Measurements from ENCODE around the gene ZAP70. TPM values are rescaled to one million over a fixed set of nuclear protein-coding genes. Genes with fewer than 3 reads are reported as not detected.

The ZAP70 gene
- total RNA-seq, 2 donors from 2014 or later, result 3.4 to 5.3 TPM

DNA sequence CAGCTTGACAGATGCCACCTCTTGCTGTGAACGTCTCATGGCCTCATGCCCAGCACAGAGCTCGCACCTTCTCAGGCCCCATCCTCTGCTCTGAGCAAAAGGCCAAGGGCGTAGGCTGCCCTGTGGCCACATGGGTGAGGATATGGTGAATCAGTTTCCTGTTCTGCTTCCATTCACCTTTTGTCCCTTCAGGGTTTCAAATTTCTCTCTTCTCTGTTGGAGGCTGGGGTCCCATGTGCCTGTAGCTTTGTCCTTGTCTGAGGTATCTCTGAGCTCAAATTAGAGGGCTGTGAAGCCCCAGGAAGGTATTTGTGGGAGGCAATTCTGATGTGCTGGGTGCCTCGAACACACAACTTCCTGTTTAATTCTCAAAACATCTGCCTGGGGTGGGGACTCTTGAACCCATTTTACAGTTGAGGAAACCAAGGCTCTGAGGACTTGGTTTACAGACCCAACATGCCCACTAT, 29.0 kb downstream of the ZAP70 start:
- no peaks in the 10 kb centered on the region for H3K27me3 ChIP-seq (replicated peaks; ENCODE audit: insufficient read depth)
- H3K27ac ChIP-seq, result no peak overlapping the region
- H3K9me3 ChIP-seq, result no peaks in the 10 kb centered on the region
- ATAC-seq (ENCODE audit: insufficient number of reproducible peaks, low FRiP score, low read depth), result no peak
- no peak for DNase-seq (ENCODE audit: low spot score)
- no peaks in the 10 kb centered on the region for H3K36me3 ChIP-seq
- TF ChIP-seq, protein P1, sequence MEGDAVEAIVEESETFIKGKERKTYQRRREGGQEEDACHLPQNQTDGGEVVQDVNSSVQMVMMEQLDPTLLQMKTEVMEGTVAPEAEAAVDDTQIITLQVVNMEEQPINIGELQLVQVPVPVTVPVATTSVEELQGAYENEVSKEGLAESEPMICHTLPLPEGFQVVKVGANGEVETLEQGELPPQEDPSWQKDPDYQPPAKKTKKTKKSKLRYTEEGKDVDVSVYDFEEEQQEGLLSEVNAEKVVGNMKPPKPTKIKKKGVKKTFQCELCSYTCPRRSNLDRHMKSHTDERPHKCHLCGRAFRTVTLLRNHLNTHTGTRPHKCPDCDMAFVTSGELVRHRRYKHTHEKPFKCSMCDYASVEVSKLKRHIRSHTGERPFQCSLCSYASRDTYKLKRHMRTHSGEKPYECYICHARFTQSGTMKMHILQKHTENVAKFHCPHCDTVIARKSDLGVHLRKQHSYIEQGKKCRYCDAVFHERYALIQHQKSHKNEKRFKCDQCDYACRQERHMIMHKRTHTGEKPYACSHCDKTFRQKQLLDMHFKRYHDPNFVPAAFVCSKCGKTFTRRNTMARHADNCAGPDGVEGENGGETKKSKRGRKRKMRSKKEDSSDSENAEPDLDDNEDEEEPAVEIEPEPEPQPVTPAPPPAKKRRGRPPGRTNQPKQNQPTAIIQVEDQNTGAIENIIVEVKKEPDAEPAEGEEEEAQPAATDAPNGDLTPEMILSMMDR (IDR thresholded peaks at IDR 0.05), result no peak
- no peak overlapping the region for H3K4me3 ChIP-seq
- H3K4me1 ChIP-seq (ENCODE audit: control insufficient read depth in 1 of 2, low read depth in 2 of 2), result no peaks in the 10 kb centered on the region

DNA sequence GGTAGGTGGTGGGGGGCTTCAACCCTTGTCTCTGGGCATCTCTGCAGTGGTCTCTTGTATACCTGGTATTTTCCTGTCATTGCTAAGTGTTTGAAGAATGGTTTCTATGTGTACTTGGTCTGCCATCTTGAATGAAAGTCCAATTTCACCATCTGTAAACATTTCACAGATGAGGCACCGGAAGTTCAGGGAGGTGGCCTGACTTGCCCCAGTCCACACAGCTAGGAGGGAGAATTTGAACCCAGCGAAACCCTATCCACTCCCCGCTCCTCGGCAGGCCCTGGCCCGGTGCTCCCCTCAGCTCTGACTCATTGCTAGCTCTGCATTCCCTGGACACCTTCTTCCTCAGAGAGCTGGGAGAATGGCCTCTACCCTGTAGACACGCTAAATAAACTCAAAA, 30.5 kb downstream of the ZAP70 start:
- H3K36me3 ChIP-seq, result no peaks in the 10 kb centered on the region
- TF ChIP-seq, protein P1 (IDR thresholded peaks at IDR 0.05), result no peak
- no peak overlapping the region for H3K27ac ChIP-seq
- ATAC-seq (ENCODE audit: insufficient number of reproducible peaks, low FRiP score, low read depth), result no peak
- H3K27me3 ChIP-seq (replicated peaks; ENCODE audit: insufficient read depth), result no peaks in the 10 kb centered on the region
- no peaks in the 10 kb centered on the region for H3K4me1 ChIP-seq (ENCODE audit: control insufficient read depth in 1 of 2, low read depth in 2 of 2)
- H3K4me3 ChIP-seq, result no peak overlapping the region
- no peak for DNase-seq (ENCODE audit: low spot score)
- H3K9me3 ChIP-seq, result no peaks in the 10 kb centered on the region

DNA sequence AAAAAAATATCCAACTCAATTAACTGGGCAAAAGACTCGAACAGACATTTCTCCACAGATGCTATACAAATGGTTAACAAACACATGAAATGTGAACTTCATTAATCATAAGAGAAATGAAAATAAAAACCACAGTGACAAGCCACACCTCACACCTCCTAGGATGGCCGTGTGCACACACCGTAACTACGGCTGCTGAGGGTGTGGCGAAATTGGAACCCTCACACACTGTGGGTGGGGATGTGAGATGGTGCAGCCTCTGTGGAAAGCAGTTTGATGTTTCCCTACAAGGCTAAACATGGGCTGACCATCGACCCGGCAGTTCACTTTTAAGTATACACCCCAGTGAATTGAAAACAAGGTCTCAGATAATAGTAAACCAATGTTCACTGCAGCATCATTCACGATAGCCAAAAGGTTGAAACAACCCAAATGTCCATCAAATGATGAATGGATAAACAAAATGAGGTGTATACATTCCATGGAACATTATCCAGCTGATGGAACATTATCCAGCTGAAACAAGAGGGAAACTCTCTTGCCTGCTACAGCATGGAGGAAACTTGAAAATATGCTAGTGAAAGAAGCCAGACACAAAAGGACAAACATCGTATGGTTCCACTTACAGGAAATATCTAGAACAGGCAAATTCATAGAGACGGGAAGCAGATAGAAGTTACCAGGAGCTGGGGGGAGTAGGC, 32.2 kb downstream of the ZAP70 start:
- no peaks in the 10 kb centered on the region for H3K36me3 ChIP-seq
- ATAC-seq (ENCODE audit: insufficient number of reproducible peaks, low FRiP score, low read depth), result no peak
- no peaks in the 10 kb centered on the region for H3K4me1 ChIP-seq (ENCODE audit: control insufficient read depth in 1 of 2, low read depth in 2 of 2)
- no peak overlapping the region for H3K27ac ChIP-seq
- no peaks in the 10 kb centered on the region for H3K9me3 ChIP-seq
- H3K27me3 ChIP-seq (replicated peaks; ENCODE audit: insufficient read depth), result no peaks in the 10 kb centered on the region
- TF ChIP-seq, protein P1 (IDR thresholded peaks at IDR 0.05), result no peak
- H3K4me3 ChIP-seq, result no peak overlapping the region
- no peak for DNase-seq (ENCODE audit: low spot score)

DNA sequence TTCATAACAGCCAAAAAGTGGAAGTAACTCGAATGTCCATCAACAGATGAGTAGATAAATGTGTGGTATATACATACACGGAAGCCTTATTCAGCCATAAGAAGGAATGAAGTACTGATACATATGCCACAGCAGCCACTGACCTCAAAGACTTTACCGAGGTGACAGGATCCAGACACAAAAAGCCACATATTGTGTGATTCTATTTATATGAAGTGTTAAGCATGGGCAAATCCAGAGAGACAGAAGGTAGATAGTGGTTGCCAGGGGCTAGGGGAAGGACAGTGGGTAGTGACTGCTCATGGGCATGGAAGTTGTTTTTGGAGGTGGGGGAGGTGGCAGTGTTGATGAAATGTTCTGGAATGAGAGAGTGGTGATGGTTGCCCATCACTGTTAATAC, 33.9 kb downstream of the ZAP70 start:
- H3K27me3 ChIP-seq (replicated peaks; ENCODE audit: insufficient read depth), result no peaks in the 10 kb centered on the region
- no peak for ATAC-seq (ENCODE audit: insufficient number of reproducible peaks, low FRiP score, low read depth)
- no peaks in the 10 kb centered on the region for H3K36me3 ChIP-seq

DNA sequence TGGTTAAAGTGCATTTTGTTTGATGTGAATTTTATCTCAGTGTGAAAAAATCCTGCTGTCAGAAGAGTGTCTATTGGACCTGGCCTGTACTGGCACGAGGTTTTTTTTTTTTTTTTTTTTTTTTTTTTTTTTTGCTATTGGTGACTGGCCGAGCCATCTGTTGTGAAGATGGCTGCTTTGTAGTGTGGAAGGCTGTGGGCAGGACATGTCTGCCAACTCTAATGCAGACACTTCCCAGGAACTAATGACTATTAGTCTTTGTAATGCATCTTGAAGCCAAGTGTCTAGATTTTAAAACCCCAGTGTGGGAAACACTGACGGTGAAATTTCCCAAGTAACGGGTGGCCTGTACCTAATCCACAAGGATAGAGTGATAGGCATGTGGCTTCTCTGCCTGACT, 34.3 kb downstream of the ZAP70 start:
- no peak for DNase-seq (ENCODE audit: low spot score)
- no peaks in the 10 kb centered on the region for H3K4me1 ChIP-seq (ENCODE audit: control insufficient read depth in 1 of 2, low read depth in 2 of 2)
- no peak for ATAC-seq (ENCODE audit: insufficient number of reproducible peaks, low FRiP score, low read depth)
- no peaks in the 10 kb centered on the region for H3K9me3 ChIP-seq
- TF ChIP-seq, protein P1 (IDR thresholded peaks at IDR 0.05), result no peak
- no peaks in the 10 kb centered on the region for H3K36me3 ChIP-seq
- H3K27me3 ChIP-seq (replicated peaks; ENCODE audit: insufficient read depth), result no peaks in the 10 kb centered on the region
- H3K4me3 ChIP-seq, result no peak overlapping the region
- no peak overlapping the region for H3K27ac ChIP-seq

More for the DNA sequence above, 33.9 kb downstream of the ZAP70 start:
- TF ChIP-seq, protein P1 (IDR thresholded peaks at IDR 0.05), result no peak
- Histone ChIP-seq H3K4me1 (ENCODE audit: control insufficient read depth in 1 of 2, low read depth in 2 of 2) (no peaks in the 10 kb centered on the region), H3K4me3 (no peak overlapping the region), H3K27ac (no peak overlapping the region), H3K9me3 (no peaks in the 10 kb centered on the region)
- DNase-seq (ENCODE audit: low spot score), result no peak
